ENCODE results near the gene GALNT15.

Gene GALNT15

GRCh38 chr3:16252243-16252978 lies 77.9 kb downstream of the GALNT15 start:
- no peak for DNase-seq (ENCODE audit: low read depth in 3 of 3)

GRCh38 chr3:16252988-16253387 lies 78.5 kb downstream of the GALNT15 start:
- DNase-seq (ENCODE audit: low read depth in 3 of 3) = no peak

GRCh38 chr3:16253601-16254000 lies 79.1 kb downstream of the GALNT15 start:
- no peak for DNase-seq (ENCODE audit: low read depth in 3 of 3)

- DNase-seq (ENCODE audit: low read depth in 3 of 3) = no peak
These were observed 80.4 kb downstream of the GALNT15 start for GRCh38 chr3:16254916-16255315.

- no peak for DNase-seq (ENCODE audit: low read depth in 3 of 3)
These were observed 80.8 kb downstream of the GALNT15 start for GRCh38 chr3:16255326-16255725.

GRCh38 chr3:16255726-16256125 lies 81.2 kb downstream of the GALNT15 start:
- DNase-seq (ENCODE audit: low read depth in 3 of 3) = no peak

- DNase-seq (ENCODE audit: low read depth in 3 of 3) = no peak
These were observed 82.8 kb downstream of the GALNT15 start for GRCh38 chr3:16257309-16257708.

GRCh38 chr3:16258177-16258576 lies 83.7 kb downstream of the GALNT15 start:
- DNase-seq (ENCODE audit: low read depth in 3 of 3) = no peak

GRCh38 chr3:16258866-16259265 lies 84.4 kb downstream of the GALNT15 start:
- no peak for DNase-seq (ENCODE audit: low read depth in 3 of 3)

GRCh38 chr3:16260046-16260445 lies 85.6 kb downstream of the GALNT15 start:
- DNase-seq (ENCODE audit: low read depth in 3 of 3) = no peak

- no peak for DNase-seq (ENCODE audit: low read depth in 3 of 3)
These were observed 87.7 kb downstream of the GALNT15 start for GRCh38 chr3:16262174-16262573.

GRCh38 chr3:16264174-16264707 lies 89.8 kb downstream of the GALNT15 start:
- no peak for DNase-seq (ENCODE audit: low read depth in 3 of 3)

GRCh38 chr3:16264708-16265454 lies 90.4 kb downstream of the GALNT15 start, which contains the start of the genes DPH3 and OXNAD1:
DPH3 (minus strand) TSS chr3:16264943; CDS start chr3:16264876, 67 bp downstream.
OXNAD1 (plus strand) TSS chr3:16265212; CDS start chr3:16270953, 5,741 bp downstream.
- peak; percentile 98 to 99 (median 99) for DNase-seq (ENCODE audit: low read depth in 3 of 3)

- DNase-seq (ENCODE audit: low read depth in 3 of 3) = no peak
These were observed 90.9 kb downstream of the GALNT15 start for GRCh38 chr3:16265455-16265786.

- no peak for DNase-seq (ENCODE audit: low read depth in 3 of 3)
These were observed 92.2 kb downstream of the GALNT15 start for GRCh38 chr3:16266714-16267113.

GRCh38 chr3:16270855-16271254 lies 96.4 kb downstream of the GALNT15 start:
- no peak for DNase-seq (ENCODE audit: low read depth in 3 of 3)

GRCh38 chr3:16272588-16272987 lies 98.1 kb downstream of the GALNT15 start:
- no peak for DNase-seq (ENCODE audit: low read depth in 3 of 3)

- DNase-seq (ENCODE audit: low read depth in 3 of 3) = no peak
These were observed 99.4 kb downstream of the GALNT15 start for GRCh38 chr3:16273867-16274266.

GRCh38 chr3:16277471-16277870 lies 103.0 kb downstream of the GALNT15 start:
- DNase-seq (ENCODE audit: low read depth in 3 of 3) = no peak

- no peak for DNase-seq (ENCODE audit: low read depth in 3 of 3)
These were observed 104.7 kb downstream of the GALNT15 start for GRCh38 chr3:16279010-16279801.

- no peak for DNase-seq (ENCODE audit: low read depth in 3 of 3)
These were observed 106.2 kb downstream of the GALNT15 start for GRCh38 chr3:16280671-16281070.
